Measurements from ENCODE around the gene ADSS2. TPM values are rescaled to one million over a fixed set of nuclear protein-coding genes. Genes with fewer than 3 reads are reported as not detected.

The ADSS2 gene
- total and polyA plus RNA-seq, 2 of the 4 experiments (the other 2 are of a cell fraction) = 14.9 to 30.1 TPM

- dilution Hi-C loops (cut with HindIII; ENCODE audit: low sequenced_read_pairs, unreplicated experiment) (no loop called here), intact Hi-C loops (cut with micrococcal nuclease) (no loop called here), in situ Hi-C loops (cut with MboI; ENCODE audit: low sequenced_read_pairs) (no loop called here)
- no peaks in the 10 kb centered on the region for H3K4me1 ChIP-seq (ENCODE audit: control insufficient read depth, insufficient read depth, low read length)
- no peak overlapping the region for H2BK120ac ChIP-seq (ENCODE audit: low read depth, low read length)
- ChIA-PET POLR2A (ENCODE audit: unreplicated experiment) (no interaction called here), CTCF (interaction anchor here (0.6 to 1.0 kb wide), 2 partner anchors 22 to 36 kb away, joined by 3 read pairs; no protein-coding TSS in a partner anchor)
- no peak overlapping the region for H2BK20ac ChIP-seq (ENCODE audit: low read depth, low read length)
- H3K18ac ChIP-seq (ENCODE audit: low read depth, low read length) = no peak overlapping the region
- no peaks in the 10 kb centered on the region for H3K27me3 ChIP-seq (ENCODE audit: control insufficient read depth, insufficient read depth, low read length)
- H3K79me1 ChIP-seq (ENCODE audit: low read depth in 1 of 2, low read length in 2 of 2) = peaks cover 11 to 14% of the 10 kb centered on the region in 2 experiments
- ATAC-seq (ENCODE audit: low read depth) (no peak), DNase-seq (no peak)
- H2AFZ ChIP-seq (replicated peaks; ENCODE audit: low read length, poor library complexity) = no peak overlapping the region
- H3K4me2 ChIP-seq (ENCODE audit: low read depth, low read length) = no peak overlapping the region
- H3K14ac ChIP-seq (replicated peaks; ENCODE audit: low read depth, low read length) = no peak overlapping the region
- H2BK5ac ChIP-seq (ENCODE audit: low read depth, low read length, poor library complexity, severe bottlenecking) = no peak overlapping the region
- TF ChIP-seq NFE2L2 (IDR thresholded peaks at IDR 0.05; ENCODE audit: low read depth, low read length) (no peak), MAZ (IDR thresholded peaks at IDR 0.05; ENCODE audit: borderline replicate concordance, low read depth, low read length) (no peak), CEBPB (IDR thresholded peaks at IDR 0.05; ENCODE audit: low read depth, low read length) (no peak), BHLHE40 (IDR thresholded peaks at IDR 0.05; ENCODE audit: low read depth, low read length) (no peak), USF2 (IDR thresholded peaks at IDR 0.05; ENCODE audit: low read depth, low read length) (no peak), SMC3 (IDR thresholded peaks at IDR 0.05; ENCODE audit: low read depth, low read length) (no peak), POLR2A (IDR thresholded peaks at IDR 0.05; ENCODE audit: low read depth, low read length) (no peak), CHD1 (IDR thresholded peaks at IDR 0.05; ENCODE audit: low read depth, low read length) (no peak), MXI1 (IDR thresholded peaks at IDR 0.05; ENCODE audit: borderline replicate concordance, low read depth, low read length) (no peak), ELK1 (IDR thresholded peaks at IDR 0.05; ENCODE audit: borderline replicate concordance, low read depth, low read length) (no peak), RFX5 (IDR thresholded peaks at IDR 0.05; ENCODE audit: low read depth, low read length) (no peak), RAD21 (IDR thresholded peaks at IDR 0.05; ENCODE audit: low read length) (no peak), FOS (IDR thresholded peaks at IDR 0.05; ENCODE audit: low read depth, low read length) (no peak), CTCF (conservative IDR thresholded peaks at IDR 0.05; ENCODE audit: low read depth, low read length) (no peak), RCOR1 (IDR thresholded peaks at IDR 0.05; ENCODE audit: insufficient replicate concordance, low read length) (no peak), MAFK (IDR thresholded peaks at IDR 0.05; ENCODE audit: low read depth, low read length) (no peak)
- H3K9ac ChIP-seq (ENCODE audit: low read depth, low read length) = no peak overlapping the region
- peaks cover 22% of the 10 kb centered on the region for H3K36me3 ChIP-seq (ENCODE audit: control insufficient read depth, insufficient read depth, low read length)
- BruUV-seq (replicated peaks) = no TSS peak
- H2BK15ac ChIP-seq (ENCODE audit: low read depth, low read length) = no peak overlapping the region
- no peak overlapping the region for H3K23ac ChIP-seq (ENCODE audit: low read depth, low read length)
- no CpG with 5 or more reads among the region's 1 CpG for WGBS, 2 experiments (ENCODE audit: extremely low coverage in 2 of 2, insufficient read length in 1 of 2)
- H2AK9ac ChIP-seq (replicated peaks; ENCODE audit: low read depth, low read length, poor library complexity) = no peak overlapping the region
- peaks cover 3% of the 10 kb centered on the region; the same call in 1 of the 2 replicates for H3K9me1 ChIP-seq (ENCODE audit: insufficient read depth, low read length)
- no peak overlapping the region for H3K56ac ChIP-seq (ENCODE audit: extremely low read depth, insufficient read depth, low read length)
- H4K20me1 ChIP-seq (ENCODE audit: insufficient read depth, low read length) = no peaks in the 10 kb centered on the region
- H3K27ac ChIP-seq (ENCODE audit: insufficient read depth, low read length) = no peak overlapping the region
- no peak overlapping the region for H4K8ac ChIP-seq (ENCODE audit: low read depth in 2 of 2, low read length in 2 of 2)
- no peak overlapping the region for H4K5ac ChIP-seq (ENCODE audit: low read depth, low read length)
- no peak overlapping the region for H3K4me3 ChIP-seq (ENCODE audit: insufficient read depth, low read depth, low read length)
- H2AK5ac ChIP-seq (ENCODE audit: low read depth, low read length) = no peak overlapping the region
- H3K9me3 ChIP-seq (ENCODE audit: control insufficient read depth, insufficient read depth, low read length) = no peaks in the 10 kb centered on the region
- H3K4ac ChIP-seq (ENCODE audit: low read depth, low read length) = no peak overlapping the region
- no peak overlapping the region for H4K91ac ChIP-seq (ENCODE audit: insufficient read depth, low read depth, low read length)
Observed at GRCh38 chr1:244422174-244422573, 29.5 kb downstream of the ADSS2 start.

Measured in IMR-90 (cell line).